Epithelial cell of prostate (primary cell): ENCODE results near the gene SYNGR2.

Experiments used
- DNase-seq: peaks from one replicate; pipeline ENCODE4 v3.0.0-alpha.2; 2011; ENCODE audit warnings: low read depth, low spot score
- H3K27ac ChIP-seq: fragments of 450-650 bp; 2 replicates; pipeline ENCODE4 v1.5.1; 2017; ENCODE audit warnings: mild to moderate bottlenecking

SYNGR2 gene

GRCh38 chr17:78142119-78142861, 26.1 kb upstream of the SYNGR2 start:
- H3K27ac ChIP-seq: peak overlapping the region; percentile 93
- DNase-seq: peak; percentile 98

DNA sequence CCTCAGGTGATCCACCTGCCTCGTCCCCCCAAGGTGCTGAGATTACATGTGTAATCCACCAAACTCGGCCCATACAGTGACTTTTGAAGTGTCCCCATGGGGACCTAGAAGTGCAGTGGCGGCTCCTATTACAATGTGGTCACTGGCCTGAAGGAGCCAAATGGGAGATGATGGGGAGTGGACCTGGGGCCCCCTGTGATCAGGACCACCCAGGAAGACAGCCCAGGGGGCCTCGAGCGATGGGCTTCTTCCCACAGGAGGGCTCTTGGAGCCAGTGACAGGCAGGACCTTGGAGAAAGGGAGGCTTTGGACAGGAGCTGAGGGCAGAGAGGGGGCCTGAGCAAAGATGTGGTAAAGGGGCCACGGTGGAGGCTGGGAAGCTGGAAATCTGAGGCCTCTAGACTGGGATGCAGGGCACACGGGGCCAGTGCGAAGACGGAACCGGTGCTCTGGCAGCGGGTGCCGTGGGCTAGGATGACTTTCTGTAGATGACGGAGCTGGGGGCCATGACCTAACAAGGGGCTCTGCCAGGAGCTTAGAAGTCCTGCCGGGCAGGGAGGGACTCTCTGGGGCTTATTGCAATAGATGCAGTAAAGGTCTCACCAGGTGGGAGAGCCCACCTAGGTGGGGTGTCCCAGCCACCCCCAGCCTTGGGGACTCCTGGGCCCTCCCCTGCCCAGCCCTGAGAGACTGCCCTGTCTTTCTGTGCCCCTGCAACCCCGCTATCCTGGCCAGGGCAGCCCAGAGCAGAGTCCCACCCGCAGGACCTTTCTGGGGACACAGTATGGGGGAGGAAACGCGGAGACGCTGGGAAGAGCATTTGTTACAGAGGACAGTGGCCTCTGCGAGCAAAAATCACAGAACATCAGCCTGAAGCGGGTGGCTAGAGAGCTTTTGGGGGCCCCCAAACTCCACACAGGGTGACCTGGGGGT, 24.9 kb upstream of the SYNGR2 start:
- H3K27ac ChIP-seq: no peak overlapping the region
- no peak for DNase-seq

DNA sequence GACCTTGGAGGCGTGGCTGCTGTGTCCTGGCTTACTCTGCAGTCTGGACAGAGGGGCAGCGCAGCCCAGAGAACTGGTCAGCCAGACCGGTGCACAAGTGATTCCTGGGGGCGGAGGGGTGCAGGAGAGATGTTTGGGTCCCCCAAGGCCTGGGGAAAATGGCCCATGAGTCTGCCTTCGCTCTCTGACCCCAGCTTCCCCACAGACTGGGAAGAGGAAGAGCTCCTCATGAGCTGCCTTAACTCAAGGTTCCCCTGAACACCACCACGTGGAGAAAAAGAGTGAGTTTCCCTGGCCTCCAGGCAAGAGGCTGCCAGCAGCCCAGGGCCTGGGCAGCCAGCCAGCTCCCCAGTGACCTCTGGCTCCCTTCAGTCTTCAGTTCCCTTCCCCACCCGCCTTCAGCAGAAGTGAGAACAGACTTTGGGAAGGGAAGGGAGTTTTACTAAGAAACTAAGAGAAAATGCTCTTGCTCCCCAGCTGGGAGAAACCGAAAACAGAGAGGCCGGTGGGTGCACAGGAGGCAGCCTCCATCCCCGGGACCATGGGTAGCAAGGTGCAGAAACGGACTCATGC, 24.1 kb upstream of the SYNGR2 start:
- DNase-seq: no peak
- no peak overlapping the region for H3K27ac ChIP-seq

- no peak for DNase-seq
- H3K27ac ChIP-seq: no peak overlapping the region
Observed at GRCh38 chr17:78144736-78145641, 23.4 kb upstream of the SYNGR2 start.

DNA sequence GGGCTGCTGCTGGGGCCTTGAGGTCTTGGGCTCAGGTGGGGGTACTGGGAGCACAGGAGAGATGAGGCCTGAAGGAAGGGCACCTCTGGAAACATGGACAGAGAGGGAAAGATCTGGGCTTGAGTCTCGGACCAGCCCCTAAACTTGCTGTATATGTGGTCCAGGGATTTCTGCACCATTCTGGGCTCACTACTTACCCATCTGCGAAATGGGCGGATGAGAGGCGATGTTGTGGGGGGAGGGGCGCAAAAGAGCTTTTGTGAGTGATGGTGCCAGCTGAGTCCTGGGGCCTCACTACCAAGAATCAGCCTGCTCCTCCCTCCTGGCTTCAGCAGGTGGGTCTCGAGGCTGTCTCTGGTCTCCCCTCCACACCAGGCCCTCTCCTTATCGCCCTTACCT, 21.9 kb upstream of the SYNGR2 start:
- no peak for DNase-seq
- no peak overlapping the region for H3K27ac ChIP-seq

DNA sequence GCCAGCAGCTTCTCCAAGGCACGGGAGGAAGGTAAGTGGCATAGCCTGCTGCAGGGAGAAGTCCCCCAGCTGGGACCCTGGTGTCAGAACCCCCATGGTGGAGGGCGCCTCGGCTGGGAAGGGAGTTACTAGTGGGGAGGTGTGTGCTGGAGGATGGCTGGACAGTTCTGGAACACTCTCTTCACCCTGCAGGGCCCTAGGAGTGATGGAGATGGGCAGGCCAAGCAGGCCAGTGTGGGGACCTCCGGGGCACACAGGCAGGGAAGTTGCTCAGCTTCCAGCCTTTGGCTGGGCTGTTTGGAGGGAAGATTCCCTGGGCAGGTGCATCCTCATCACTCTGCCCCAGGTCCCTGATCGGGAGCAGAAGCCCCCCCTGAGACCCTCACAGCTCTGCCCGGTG, 21.5 kb upstream of the SYNGR2 start:
- no peak for DNase-seq
- H3K27ac ChIP-seq: no peak overlapping the region

- H3K27ac ChIP-seq: no peak overlapping the region
- DNase-seq: no peak
Observed at GRCh38 chr17:78147315-78147998, 20.9 kb upstream of the SYNGR2 start.

GRCh38 chr17:78148286-78149016, 19.9 kb upstream of the SYNGR2 start:
- DNase-seq: no peak
- H3K27ac ChIP-seq: no peak overlapping the region

DNA sequence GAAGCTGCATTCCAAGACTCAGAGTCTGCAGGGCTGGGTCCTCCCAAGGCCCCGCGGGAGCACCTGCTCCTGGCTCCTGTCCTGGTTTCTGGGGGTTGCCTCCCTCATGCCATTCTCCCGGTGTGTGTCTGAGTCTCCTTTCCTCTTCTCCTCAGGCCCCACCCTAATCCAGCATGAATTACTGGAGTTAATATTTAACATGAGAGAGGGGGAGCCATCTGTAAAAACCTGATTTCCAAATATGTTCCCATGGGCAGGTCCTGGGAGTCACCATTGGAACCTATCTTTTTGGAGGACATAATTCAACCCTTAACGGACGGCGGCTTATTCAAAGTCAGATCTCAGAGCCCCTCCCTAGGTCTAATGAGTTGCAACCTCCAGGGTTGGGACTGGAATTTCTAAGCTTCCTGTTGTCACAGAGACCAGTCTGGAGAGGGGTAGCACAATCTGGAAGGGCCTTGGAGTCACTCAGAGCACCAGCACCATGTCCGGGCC, 16.8 kb upstream of the SYNGR2 start:
- peak; percentile 73 for DNase-seq
- peak overlapping the region; percentile 86 for H3K27ac ChIP-seq

GRCh38 chr17:78154903-78155811, 13.2 kb upstream of the SYNGR2 start:
- no peak for DNase-seq

DNA sequence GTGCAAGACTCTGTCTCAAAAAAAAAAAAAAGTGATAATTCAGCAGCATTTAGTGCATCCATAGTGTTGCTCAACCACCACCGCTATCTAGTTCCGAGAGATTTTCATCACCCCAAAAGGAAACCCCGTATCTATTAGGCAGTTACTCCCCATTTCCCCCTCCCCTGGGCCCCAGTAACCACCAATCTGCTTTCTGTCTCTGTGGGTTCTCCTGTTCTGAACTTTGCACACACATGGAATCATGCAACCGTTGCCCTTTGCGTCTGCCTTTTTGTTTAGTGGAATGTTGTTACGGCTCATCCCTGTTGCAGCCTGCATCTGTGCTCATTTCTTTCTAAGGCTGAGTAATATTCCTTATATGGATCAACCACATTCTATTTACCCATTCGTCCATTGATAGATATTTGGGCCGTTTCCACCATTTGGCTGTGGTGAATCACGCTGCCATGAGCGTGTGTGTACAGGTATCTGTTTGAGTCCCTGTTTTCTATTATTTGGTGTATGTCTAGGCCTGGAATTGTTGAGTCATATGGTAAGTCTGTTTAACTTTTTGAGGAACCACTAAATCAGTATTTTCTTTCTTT, 8.7 kb upstream of the SYNGR2 start:
- peak overlapping the region; percentile 92 for H3K27ac ChIP-seq
- DNase-seq: peak; percentile 98

More at GRCh38 chr17:78154903-78155811, 13.2 kb upstream of the SYNGR2 start:
- peak overlapping the region; percentile 38 for H3K27ac ChIP-seq

DNA sequence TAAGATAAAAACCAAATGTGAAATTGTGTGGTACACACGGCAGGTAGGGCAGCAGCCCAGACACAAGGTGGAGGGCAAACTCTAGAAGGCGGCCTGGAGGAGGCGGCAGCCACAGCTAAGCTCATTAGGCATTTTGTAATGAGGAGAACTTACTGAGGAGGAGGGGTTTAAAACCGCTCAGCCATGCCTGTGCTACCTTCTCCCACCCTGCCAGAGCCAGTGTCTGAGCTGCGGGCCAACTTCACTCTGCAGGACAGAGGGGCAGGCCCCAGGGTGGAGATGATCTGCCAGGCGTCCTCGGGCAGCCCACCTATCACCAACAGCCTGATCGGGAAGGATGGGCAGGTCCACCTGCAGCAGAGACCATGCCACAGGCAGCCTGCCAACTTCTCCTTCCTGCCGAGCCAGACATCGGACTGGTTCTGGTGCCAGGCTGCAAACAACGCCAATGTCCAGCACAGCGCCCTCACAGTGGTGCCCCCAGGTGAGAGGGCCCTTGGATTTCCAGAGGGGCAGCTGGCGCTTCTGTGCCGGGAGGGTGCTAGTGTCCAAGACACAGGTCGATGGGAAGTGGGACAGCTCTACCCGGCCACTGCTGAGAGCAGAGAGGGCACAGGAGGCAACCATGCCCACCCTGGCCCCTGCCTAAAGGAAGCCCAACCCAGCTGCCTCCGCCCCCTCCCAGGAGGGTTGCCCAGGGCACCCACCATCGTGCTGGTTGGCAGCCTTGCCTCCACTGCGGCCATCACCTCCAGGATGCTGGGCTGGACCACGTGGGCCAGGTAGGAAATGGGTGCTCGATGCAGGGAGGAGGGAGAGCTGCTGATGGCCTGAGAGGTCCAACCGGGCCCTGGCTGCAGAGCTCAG, 4.3 kb upstream of the SYNGR2 start:
- DNase-seq: no peak
- H3K27ac ChIP-seq: no peak overlapping the region

DNA sequence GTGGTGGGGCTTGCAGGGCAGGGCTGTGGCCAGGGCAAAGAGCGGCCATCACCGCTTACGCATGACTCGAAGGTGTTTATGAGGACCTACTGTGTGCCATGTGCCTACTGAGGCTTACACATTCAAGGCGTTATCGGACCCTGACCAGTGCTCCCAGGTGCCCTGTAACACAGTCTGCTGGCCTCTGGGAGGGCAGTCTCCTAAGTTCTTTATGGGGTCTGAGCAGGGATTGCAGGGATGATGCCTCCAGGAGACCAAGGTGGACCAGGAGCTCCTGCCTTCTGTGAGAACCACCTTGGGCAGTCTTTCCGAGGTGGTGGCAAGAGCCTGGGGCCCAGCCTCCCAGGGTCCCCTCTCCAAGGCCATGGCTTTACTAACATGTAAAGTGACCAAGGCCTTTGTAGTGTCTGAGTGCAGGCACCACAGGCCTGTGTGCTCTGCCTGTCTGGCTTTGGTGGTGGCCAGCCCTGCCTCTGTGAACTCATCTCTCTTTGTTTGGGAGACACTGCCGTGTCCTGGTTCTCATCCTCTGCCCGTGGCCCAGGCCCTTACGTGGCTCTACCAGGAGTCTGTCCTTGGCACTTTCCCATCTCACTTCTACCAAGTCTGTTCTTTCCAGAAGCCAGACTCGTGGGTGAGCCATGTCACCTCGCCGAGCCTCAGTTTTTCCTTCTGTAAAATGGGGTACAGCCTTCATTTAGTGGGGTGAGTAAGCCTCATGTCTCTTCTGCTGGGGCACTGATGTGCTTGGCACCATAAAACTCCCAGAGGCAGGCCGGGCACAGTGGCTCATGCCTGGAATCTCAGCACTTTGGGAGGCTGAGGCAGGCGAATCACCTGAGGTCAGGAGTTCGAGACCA, 3.4 kb upstream of the SYNGR2 start:
- H3K27ac ChIP-seq: no peak overlapping the region
- DNase-seq: no peak

DNA sequence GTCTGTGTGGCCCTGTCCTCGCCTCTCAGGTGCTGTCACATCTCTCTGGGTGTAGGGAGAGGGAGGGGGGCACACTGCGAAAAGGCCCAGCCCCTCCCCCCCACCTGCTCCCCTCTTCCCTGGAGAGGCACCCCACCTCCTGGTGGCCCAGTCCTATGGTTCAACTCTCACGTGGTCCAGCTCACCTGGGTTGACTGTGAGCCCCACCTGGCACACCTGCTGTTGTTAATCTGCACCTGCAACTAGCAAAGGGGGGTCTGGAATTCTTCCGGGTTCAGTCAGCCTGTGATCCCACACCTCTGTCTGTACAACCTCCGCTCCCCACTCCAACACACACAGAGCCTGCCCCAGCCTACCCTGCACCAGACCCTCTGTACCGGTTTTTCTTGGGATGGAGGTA, 2.0 kb upstream of the SYNGR2 start:
- H3K27ac ChIP-seq: no peak overlapping the region
- no peak for DNase-seq
